Measurements from ENCODE around the gene RAD18.
A peak's percentile ranks its signal among the peaks of the same experiment; 100 is the strongest.

The RAD18 gene

DNA sequence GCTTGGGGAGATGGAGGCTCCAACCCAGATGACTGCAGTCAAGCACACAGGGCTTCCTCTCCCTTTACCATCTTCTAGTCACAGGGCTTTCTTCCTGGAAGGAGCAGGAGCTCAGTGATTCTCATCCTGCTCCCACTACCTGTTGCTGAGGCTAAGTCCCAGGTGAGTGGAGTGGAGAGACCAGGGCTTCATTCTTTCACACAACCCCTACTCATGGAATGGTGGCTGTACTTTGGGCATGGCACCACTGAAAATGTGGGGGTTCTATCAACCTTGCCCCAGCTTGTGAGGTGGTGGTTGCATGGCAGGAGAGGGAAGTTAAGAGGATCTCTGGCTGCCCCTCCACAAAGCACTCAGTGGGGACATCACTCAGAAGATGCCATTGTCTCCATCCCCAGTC, 36.8 kb upstream of the RAD18 start:
- no peak for DNase-seq (ENCODE audit: low read depth)
- in situ Hi-C loops (cut with HindIII; ENCODE audit: low sequenced_read_pairs), result no loop called here
- no peak overlapping the region for H3K4me3 ChIP-seq (ENCODE audit: low read depth, low read length)
- TF ChIP-seq, protein P1, sequence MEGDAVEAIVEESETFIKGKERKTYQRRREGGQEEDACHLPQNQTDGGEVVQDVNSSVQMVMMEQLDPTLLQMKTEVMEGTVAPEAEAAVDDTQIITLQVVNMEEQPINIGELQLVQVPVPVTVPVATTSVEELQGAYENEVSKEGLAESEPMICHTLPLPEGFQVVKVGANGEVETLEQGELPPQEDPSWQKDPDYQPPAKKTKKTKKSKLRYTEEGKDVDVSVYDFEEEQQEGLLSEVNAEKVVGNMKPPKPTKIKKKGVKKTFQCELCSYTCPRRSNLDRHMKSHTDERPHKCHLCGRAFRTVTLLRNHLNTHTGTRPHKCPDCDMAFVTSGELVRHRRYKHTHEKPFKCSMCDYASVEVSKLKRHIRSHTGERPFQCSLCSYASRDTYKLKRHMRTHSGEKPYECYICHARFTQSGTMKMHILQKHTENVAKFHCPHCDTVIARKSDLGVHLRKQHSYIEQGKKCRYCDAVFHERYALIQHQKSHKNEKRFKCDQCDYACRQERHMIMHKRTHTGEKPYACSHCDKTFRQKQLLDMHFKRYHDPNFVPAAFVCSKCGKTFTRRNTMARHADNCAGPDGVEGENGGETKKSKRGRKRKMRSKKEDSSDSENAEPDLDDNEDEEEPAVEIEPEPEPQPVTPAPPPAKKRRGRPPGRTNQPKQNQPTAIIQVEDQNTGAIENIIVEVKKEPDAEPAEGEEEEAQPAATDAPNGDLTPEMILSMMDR (IDR thresholded peaks at IDR 0.05; ENCODE audit: low read depth, low read length, missing control alignments), result no peak

DNA sequence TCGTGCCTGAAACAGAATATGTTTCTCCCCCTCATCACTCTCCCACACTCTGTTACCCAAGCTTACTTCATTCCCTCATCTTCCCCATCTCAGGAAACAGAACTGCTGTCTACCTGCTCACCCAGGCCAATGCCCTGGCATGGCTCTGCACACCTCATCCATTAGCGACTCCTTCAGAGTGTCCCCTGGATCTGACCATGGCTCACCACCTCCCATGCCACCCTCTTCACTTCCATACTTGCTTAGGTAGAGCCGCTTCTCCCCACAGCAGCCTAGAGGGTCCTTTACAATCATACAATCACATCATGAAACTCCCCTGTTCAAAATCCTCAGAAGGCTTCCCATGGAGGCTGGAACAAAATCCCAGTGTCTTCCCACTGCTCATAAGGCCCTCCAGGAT, 33.9 kb upstream of the RAD18 start:
- in situ Hi-C loops (cut with HindIII; ENCODE audit: low sequenced_read_pairs), result loop anchor here (5.0 to 10.0 kb wide), 2 partner anchors 85 to 218 kb away; no protein-coding TSS in a partner anchor
- DNase-seq (ENCODE audit: low read depth), result no peak
- TF ChIP-seq, protein P1 (IDR thresholded peaks at IDR 0.05; ENCODE audit: low read depth, low read length, missing control alignments), result no peak

DNA sequence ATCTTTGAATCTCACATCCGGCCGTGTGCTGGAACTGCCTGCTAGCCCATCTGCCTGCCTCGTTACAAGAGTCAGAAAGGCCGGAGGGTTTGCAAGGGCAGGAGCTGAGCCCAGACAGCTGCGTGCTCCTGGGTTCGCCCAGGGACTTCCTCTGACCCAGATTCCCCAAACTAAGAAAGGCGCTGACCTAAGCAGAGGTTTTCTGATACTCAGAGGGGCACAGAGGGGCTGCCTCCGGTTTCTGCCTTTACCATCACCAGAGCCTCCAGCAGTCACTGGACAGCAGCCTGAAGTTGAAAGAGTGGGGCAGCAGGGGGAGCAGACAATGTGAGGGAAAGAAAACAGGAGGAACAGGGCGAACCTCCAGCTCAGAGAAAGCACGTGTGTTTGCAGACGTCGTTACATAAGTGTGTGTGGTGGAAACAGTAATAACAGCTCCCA, 33.4 kb upstream of the RAD18 start:
- TF ChIP-seq, protein P1 (IDR thresholded peaks at IDR 0.05; ENCODE audit: low read depth, low read length, missing control alignments), result peak; percentile 48
- in situ Hi-C loops (cut with HindIII; ENCODE audit: low sequenced_read_pairs), result loop anchor here (5.0 to 10.0 kb wide), 2 partner anchors 86 to 218 kb away; no protein-coding TSS in a partner anchor
- peak; percentile 9 for DNase-seq (ENCODE audit: low read depth)
- no peak overlapping the region for H3K4me3 ChIP-seq (ENCODE audit: low read depth, low read length)

More for the DNA sequence above, 33.9 kb upstream of the RAD18 start:
- no peak overlapping the region for H3K4me3 ChIP-seq (ENCODE audit: low read depth, low read length)

DNA sequence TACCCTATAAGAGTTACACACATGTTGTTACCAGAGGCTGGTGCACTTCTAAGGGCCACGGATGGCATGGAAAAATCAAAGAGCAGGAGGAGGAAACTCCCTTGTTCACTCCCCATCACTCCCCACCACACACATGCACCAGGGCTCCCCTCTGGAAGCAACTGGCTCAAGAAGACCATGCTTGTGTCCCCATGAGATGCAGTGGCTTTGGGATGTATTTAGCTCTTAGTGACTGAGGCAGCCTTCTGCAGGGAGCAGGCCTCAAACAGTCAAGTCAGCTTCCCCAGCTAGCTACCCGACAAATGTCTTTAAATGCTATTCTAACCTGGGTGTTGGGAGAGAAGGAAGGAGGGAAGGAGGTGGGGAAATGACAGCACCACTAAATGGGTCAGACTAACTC, 32.9 kb upstream of the RAD18 start:
- no peak overlapping the region for H3K4me3 ChIP-seq (ENCODE audit: low read depth, low read length)
- in situ Hi-C loops (cut with HindIII; ENCODE audit: low sequenced_read_pairs), result loop anchor here (5.0 to 10.0 kb wide), 2 partner anchors 86 to 219 kb away; no protein-coding TSS in a partner anchor
- no peak for DNase-seq (ENCODE audit: low read depth)
- TF ChIP-seq, protein P1 (IDR thresholded peaks at IDR 0.05; ENCODE audit: low read depth, low read length, missing control alignments), result no peak

DNA sequence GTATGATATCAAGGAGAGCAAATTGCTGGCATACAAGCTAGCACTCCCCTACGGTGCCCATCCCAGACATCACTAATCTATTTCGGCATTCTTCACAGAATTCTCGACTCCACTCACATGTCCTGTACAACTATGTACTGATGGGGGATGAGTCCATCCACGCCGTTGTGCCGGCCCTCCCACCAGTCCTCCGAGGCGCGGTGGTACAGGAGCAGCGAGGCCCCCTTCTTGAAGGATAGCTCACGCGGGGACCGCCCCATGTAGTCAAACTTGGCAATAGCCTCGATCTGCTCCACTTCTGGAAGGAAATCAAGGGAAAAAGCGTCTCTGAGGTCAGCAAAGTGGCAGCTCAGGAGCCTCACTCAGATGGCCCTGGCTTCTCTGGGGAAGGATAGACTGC, 31.0 kb upstream of the RAD18 start:
- DNase-seq (ENCODE audit: low read depth), result no peak
- no peak overlapping the region for H3K4me3 ChIP-seq (ENCODE audit: low read depth, low read length)
- in situ Hi-C loops (cut with HindIII; ENCODE audit: low sequenced_read_pairs), result loop anchor here (10.0 kb wide), 1 partner anchor 221 kb away; no protein-coding TSS in a partner anchor
- TF ChIP-seq, protein P1 (IDR thresholded peaks at IDR 0.05; ENCODE audit: low read depth, low read length, missing control alignments), result no peak

DNA sequence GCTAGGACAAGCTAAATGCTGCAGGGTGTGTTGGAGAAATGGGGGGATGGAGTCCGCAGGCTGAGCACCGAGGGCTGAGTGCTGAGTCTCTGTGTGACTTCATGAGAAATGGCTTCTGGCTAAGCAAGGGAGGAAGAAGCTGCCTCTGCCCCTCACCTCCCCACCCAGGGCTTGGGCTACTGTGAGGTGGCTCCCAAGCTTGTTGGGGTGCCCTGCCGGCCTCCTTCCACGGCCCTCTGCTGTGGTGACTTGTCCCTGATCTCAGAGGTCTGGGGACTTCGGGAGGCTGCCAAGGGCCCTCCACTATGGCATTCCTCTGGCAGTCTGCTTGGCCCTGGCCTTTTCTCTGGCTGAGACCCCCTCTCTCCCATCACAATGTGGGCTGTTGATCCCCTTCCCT, 30.1 kb upstream of the RAD18 start:
- DNase-seq (ENCODE audit: low read depth), result no peak
- no peak overlapping the region for H3K4me3 ChIP-seq (ENCODE audit: low read depth, low read length)
- TF ChIP-seq, protein P1 (IDR thresholded peaks at IDR 0.05; ENCODE audit: low read depth, low read length, missing control alignments), result no peak
- in situ Hi-C loops (cut with HindIII; ENCODE audit: low sequenced_read_pairs), result loop anchor here (10.0 kb wide), 1 partner anchor 221 kb away; no protein-coding TSS in a partner anchor
